NB4 (cell line): ENCODE data around the gene SIGLEC1.

ENCODE experiments used
- DNase-seq: peaks from one replicate; pipeline ENCODE4 v3.0.0; 2010; ENCODE audit warnings: low read depth
- H3K4me3 ChIP-seq: one replicate; pipeline ENCODE4 v1.5.1; 2011; ENCODE audit warnings: mild to moderate bottlenecking, low read depth, low read length, moderate library complexity
- MYC ChIP-seq: IDR thresholded peaks from 2 replicates; pipeline ENCODE4 v1.6.1; 2011; ENCODE audit warnings: low read depth, low read length
- POLR2A ChIP-seq: IDR thresholded peaks from 2 replicates; pipeline ENCODE4 v1.6.1; 2011; ENCODE audit warnings: mild to moderate bottlenecking; ENCODE audit not compliant: insufficient read length; ENCODE audit errors: extremely low read depth
- TF ChIP-seq, protein P1 (sequence below): IDR thresholded peaks from 2 replicates; pipeline ENCODE4 v1.6.1; 2011; ENCODE audit warnings: low read depth, low read length
- TF ChIP-seq, protein P2 (sequence below): IDR thresholded peaks from one replicate; pipeline ENCODE4 v1.5.1; 2012; ENCODE audit warnings: low read depth, low read length

The SIGLEC1 gene

GRCh38 chr20:3696745-3697587 is 15.4 kb downstream of the SIGLEC1 start:
- no peak for DNase-seq
- no peak overlapping the region for H3K4me3 ChIP-seq
- TF ChIP-seq, protein P1, sequence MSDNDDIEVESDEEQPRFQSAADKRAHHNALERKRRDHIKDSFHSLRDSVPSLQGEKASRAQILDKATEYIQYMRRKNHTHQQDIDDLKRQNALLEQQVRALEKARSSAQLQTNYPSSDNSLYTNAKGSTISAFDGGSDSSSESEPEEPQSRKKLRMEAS: no peak
- TF ChIP-seq, protein P2, sequence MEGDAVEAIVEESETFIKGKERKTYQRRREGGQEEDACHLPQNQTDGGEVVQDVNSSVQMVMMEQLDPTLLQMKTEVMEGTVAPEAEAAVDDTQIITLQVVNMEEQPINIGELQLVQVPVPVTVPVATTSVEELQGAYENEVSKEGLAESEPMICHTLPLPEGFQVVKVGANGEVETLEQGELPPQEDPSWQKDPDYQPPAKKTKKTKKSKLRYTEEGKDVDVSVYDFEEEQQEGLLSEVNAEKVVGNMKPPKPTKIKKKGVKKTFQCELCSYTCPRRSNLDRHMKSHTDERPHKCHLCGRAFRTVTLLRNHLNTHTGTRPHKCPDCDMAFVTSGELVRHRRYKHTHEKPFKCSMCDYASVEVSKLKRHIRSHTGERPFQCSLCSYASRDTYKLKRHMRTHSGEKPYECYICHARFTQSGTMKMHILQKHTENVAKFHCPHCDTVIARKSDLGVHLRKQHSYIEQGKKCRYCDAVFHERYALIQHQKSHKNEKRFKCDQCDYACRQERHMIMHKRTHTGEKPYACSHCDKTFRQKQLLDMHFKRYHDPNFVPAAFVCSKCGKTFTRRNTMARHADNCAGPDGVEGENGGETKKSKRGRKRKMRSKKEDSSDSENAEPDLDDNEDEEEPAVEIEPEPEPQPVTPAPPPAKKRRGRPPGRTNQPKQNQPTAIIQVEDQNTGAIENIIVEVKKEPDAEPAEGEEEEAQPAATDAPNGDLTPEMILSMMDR: no peak
- TF ChIP-seq POLR2A: no peak
- TF ChIP-seq MYC: no peak

GRCh38 chr20:3696200-3696599 is 16.2 kb downstream of the SIGLEC1 start:
- peak; percentile 47 for DNase-seq
- H3K4me3 ChIP-seq: no peak overlapping the region
- TF ChIP-seq MYC: no peak
- TF ChIP-seq, protein P1: no peak
- TF ChIP-seq, protein P2: peak; percentile 66

GRCh38 chr20:3694864-3695263 is 17.5 kb downstream of the SIGLEC1 start:
- H3K4me3 ChIP-seq: no peak overlapping the region
- DNase-seq: no peak
- TF ChIP-seq, protein P2: no peak
- TF ChIP-seq MYC (no peak), POLR2A (no peak)
- TF ChIP-seq, protein P1: no peak

GRCh38 chr20:3693376-3693775 is 19.0 kb downstream of the SIGLEC1 start:
- TF ChIP-seq, protein P2: no peak
- TF ChIP-seq POLR2A (no peak), MYC (no peak)
- TF ChIP-seq, protein P1: no peak
- H3K4me3 ChIP-seq: no peak overlapping the region
- no peak for DNase-seq

- TF ChIP-seq, protein P2: no peak
- TF ChIP-seq MYC (no peak), POLR2A (no peak)
- TF ChIP-seq, protein P1: no peak
- no peak for DNase-seq
- no peak overlapping the region for H3K4me3 ChIP-seq
Measured at GRCh38 chr20:3692706-3693294, 19.6 kb downstream of the SIGLEC1 start.
